Measurements from ENCODE around the gene SLC51A.
"Not testable (repeated sequence)": the region's sequence is repeated elsewhere in the genome, so short reads cannot be mapped to it uniquely, and the experiment has no call there.

SLC51A gene

GRCh38 chr3:196238612-196239560 lies 22.6 kb downstream of the SLC51A start:
- no peak for DNase-seq (ENCODE audit: low read depth)

GRCh38 chr3:196240424-196240823 lies 24.1 kb downstream of the SLC51A start:
- no peak for DNase-seq (ENCODE audit: low read depth)

GRCh38 chr3:196241704-196242103 lies 25.4 kb downstream of the SLC51A start:
- DNase-seq (ENCODE audit: low read depth) = no peak

- not testable (repeated sequence) for DNase-seq (ENCODE audit: low read depth)
Observed at GRCh38 chr3:196244166-196244565, 27.8 kb downstream of the SLC51A start.

- no peak for DNase-seq (ENCODE audit: low read depth)
Observed at GRCh38 chr3:196246612-196247308, 30.4 kb downstream of the SLC51A start.

- no peak for DNase-seq (ENCODE audit: low read depth)
Observed at GRCh38 chr3:196251918-196252317, 35.6 kb downstream of the SLC51A start.

- DNase-seq (ENCODE audit: low read depth) = no peak
Observed at GRCh38 chr3:196254376-196255283, 38.3 kb downstream of the SLC51A start.

GRCh38 chr3:196255776-196256175 lies 39.4 kb downstream of the SLC51A start:
- no peak for DNase-seq (ENCODE audit: low read depth)

GRCh38 chr3:196260784-196261183 lies 44.5 kb downstream of the SLC51A start:
- no peak for DNase-seq (ENCODE audit: low read depth)

GRCh38 chr3:196263819-196264218 lies 47.5 kb downstream of the SLC51A start:
- DNase-seq (ENCODE audit: low read depth) = no peak

- no peak for DNase-seq (ENCODE audit: low read depth)
Observed at GRCh38 chr3:196268284-196269163, 52.2 kb downstream of the SLC51A start.

GRCh38 chr3:196270499-196270898 lies 54.2 kb downstream of the SLC51A start:
- no peak for DNase-seq (ENCODE audit: low read depth)

- no peak for DNase-seq (ENCODE audit: low read depth)
Observed at GRCh38 chr3:196272826-196273225, 56.5 kb downstream of the SLC51A start.

GRCh38 chr3:196273655-196274054 lies 57.3 kb downstream of the SLC51A start:
- DNase-seq (ENCODE audit: low read depth) = no peak

GRCh38 chr3:196274585-196274984 lies 58.3 kb downstream of the SLC51A start:
- peak; percentile 73 for DNase-seq (ENCODE audit: low read depth)

GRCh38 chr3:196275126-196275525 lies 58.8 kb downstream of the SLC51A start:
- DNase-seq (ENCODE audit: low read depth) = no peak

GRCh38 chr3:196280689-196281440 lies 64.5 kb downstream of the SLC51A start:
- DNase-seq (ENCODE audit: low read depth) = no peak

- DNase-seq (ENCODE audit: low read depth) = no peak
Observed at GRCh38 chr3:196281962-196282361, 65.6 kb downstream of the SLC51A start.
